Endothelial cell of umbilical vein (primary cell): Measurements from ENCODE around the gene SHROOM2.

Experiments used
- EZH2 ChIP-seq: IDR thresholded peaks from 2 replicates; pipeline ENCODE4 v1.6.1; 2012; ENCODE audit warnings: borderline replicate concordance, low read depth, mild to moderate bottlenecking, moderate library complexity, low read length, inconsistent platforms; ENCODE audit not compliant: severe bottlenecking
- FOS ChIP-seq: IDR thresholded peaks from 2 replicates; pipeline ENCODE4 v1.6.1; 2011; ENCODE audit warnings: mild to moderate bottlenecking, low read length, moderate library complexity, borderline replicate concordance; ENCODE audit not compliant: insufficient read depth
- GATA2 ChIP-seq: IDR thresholded peaks from 2 replicates; pipeline ENCODE4 v1.7.0; 2011; ENCODE audit warnings: low read depth, mild to moderate bottlenecking, moderate library complexity, mixed read lengths, low read length; ENCODE audit not compliant: insufficient read length, insufficient read depth
- JUN ChIP-seq: IDR thresholded peaks from 2 replicates; pipeline ENCODE4 v1.6.1; 2011; ENCODE audit warnings: borderline replicate concordance, low read depth; ENCODE audit not compliant: insufficient read length, insufficient read depth
- MYC ChIP-seq: IDR thresholded peaks from one replicate; pipeline ENCODE4 v1.6.1; 2011; ENCODE audit warnings: mild to moderate bottlenecking, low read depth, low read length
- POLR2A ChIP-seq: IDR thresholded peaks from 2 replicates; pipeline ENCODE4 v1.6.1; 2012; ENCODE audit warnings: low read depth, mild to moderate bottlenecking, control low read depth, low read length
- POLR2AphosphoS5 ChIP-seq: IDR thresholded peaks from 2 replicates; pipeline ENCODE4 v1.6.1; 2012; ENCODE audit warnings: low read depth, mild to moderate bottlenecking, control low read depth, low read length, moderate library complexity; ENCODE audit not compliant: insufficient read depth
- TF ChIP-seq, protein P1 (sequence below), 2 donors: IDR thresholded peaks; 1 replicate in 1 of 2; 2 replicates in 1 of 2; pipeline ENCODE4 v1.5.1; 2011; ENCODE audit warnings: low read length in 2 of 2, mild to moderate bottlenecking in 2 of 2, moderate library complexity in 2 of 2, control low read depth in 1 of 2, inconsistent platforms in 1 of 2, low read depth in 1 of 2; ENCODE audit not compliant: insufficient read depth in 1 of 2; ENCODE audit errors: extremely low read depth in 1 of 2
- TF ChIP-seq, protein P2 (sequence below): IDR thresholded peaks from 2 replicates; pipeline ENCODE4 v1.6.1; 2011; ENCODE audit not compliant: insufficient read depth, insufficient read length

DNA sequence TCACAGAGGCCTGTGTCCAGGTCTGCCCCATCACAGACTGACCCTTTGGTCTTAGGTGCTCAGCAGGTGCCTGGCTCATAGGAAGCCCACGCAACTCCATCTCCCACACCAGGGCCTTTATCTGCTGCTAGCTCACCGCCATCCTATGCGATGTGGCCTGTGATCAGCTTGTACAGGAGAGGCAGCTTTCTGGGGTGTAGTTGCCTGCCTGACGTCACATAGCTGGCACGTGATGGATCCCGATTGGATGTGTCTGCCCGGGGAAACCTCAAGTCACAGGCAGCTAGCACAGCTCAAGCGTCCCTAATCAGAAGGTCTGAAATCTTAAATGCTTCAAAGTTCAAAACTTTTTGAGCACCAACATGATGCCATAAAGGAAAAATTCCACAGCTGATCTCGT, 139.8 kb downstream of the SHROOM2 start:
- no peak for TF ChIP-seq POLR2AphosphoS5
- no peak for TF ChIP-seq POLR2A
- TF ChIP-seq, protein P1, sequence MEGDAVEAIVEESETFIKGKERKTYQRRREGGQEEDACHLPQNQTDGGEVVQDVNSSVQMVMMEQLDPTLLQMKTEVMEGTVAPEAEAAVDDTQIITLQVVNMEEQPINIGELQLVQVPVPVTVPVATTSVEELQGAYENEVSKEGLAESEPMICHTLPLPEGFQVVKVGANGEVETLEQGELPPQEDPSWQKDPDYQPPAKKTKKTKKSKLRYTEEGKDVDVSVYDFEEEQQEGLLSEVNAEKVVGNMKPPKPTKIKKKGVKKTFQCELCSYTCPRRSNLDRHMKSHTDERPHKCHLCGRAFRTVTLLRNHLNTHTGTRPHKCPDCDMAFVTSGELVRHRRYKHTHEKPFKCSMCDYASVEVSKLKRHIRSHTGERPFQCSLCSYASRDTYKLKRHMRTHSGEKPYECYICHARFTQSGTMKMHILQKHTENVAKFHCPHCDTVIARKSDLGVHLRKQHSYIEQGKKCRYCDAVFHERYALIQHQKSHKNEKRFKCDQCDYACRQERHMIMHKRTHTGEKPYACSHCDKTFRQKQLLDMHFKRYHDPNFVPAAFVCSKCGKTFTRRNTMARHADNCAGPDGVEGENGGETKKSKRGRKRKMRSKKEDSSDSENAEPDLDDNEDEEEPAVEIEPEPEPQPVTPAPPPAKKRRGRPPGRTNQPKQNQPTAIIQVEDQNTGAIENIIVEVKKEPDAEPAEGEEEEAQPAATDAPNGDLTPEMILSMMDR (IDR thresholded peaks at IDR 0.05; ENCODE audit: extremely low read depth in 1 of 2, insufficient read depth in 1 of 2, low read depth in 1 of 2, low read length in 2 of 2): no peak
- TF ChIP-seq EZH2: no peak
- TF ChIP-seq GATA2: no peak
- no peak for TF ChIP-seq MYC
- TF ChIP-seq JUN: no peak
- TF ChIP-seq, protein P2, sequence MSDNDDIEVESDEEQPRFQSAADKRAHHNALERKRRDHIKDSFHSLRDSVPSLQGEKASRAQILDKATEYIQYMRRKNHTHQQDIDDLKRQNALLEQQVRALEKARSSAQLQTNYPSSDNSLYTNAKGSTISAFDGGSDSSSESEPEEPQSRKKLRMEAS: no peak
- no peak for TF ChIP-seq FOS
